ENCODE measurements around the gene RSPO4.

The RSPO4 gene

DNA sequence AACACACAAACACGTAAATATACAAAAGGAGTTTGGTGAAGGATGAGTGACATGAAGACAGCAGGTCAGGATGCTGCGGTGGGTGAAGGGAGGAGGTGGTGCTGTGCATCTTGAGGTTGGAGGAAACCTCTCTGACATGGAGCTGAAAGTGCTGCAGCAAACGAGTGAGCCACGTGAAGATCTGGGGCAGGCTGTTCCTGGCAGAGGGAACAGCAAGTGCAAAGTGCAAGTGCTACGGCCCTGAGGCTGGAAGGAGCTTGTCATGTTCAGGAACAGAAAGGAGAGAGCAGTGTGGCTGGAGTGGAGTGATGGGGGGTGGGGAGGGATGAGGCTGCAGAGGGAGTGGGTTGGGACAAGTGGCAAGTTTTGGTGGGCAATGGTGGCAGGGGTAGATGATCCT lies 61.2 kb downstream of the RSPO4 start:
- no peak for DNase-seq

DNA sequence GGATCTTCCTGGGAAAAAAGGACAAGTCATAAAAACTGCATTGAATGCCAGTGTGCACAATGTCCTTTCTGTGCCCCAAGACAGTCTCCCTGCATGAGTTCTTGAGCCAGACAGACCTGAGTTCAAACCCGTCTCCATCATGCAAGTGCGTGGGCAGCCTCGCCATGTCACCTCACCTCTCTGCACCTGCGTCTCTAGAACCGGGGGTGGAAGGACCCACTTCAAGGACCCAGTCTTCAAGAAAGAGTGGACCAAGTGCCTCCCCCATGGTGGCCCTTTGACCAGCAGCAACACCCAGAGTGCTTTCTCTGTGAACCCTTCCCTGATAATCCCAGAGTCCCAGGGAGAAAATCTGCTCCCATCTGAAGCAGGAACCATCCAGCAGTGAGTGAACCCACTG lies 62.5 kb downstream of the RSPO4 start:
- DNase-seq: no peak

DNA sequence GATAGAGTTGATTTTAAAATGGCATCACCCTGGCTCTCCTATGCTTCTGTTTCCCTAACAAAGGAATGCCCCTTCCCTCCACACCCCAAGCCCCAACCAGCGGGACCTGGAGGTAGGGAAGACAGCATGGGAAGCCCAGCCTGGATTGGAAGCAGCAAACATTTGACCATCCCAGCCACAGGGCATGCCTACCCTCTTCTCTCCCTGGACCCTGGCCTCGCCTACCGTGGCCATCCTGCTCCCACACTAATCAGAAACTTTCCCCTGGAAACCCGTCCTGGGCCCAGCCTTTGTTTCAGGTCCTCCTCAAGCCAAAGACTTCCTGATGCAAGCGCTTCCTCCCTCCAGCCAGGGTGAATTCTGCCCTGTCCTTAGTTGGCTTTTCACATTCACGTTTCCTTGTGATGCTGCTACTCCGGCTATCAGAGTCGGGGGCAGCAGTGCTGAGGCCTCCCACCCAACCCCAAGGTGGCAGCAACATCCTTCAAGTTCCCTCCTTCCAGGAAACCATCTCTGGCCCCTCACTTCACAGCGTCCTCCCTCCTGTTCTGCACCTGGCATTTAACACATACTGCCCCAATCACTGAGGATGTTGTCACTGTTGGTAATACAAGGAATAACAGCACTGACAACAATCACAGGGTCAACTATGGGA lies 67.8 kb downstream of the RSPO4 start:
- no peak for DNase-seq

DNA sequence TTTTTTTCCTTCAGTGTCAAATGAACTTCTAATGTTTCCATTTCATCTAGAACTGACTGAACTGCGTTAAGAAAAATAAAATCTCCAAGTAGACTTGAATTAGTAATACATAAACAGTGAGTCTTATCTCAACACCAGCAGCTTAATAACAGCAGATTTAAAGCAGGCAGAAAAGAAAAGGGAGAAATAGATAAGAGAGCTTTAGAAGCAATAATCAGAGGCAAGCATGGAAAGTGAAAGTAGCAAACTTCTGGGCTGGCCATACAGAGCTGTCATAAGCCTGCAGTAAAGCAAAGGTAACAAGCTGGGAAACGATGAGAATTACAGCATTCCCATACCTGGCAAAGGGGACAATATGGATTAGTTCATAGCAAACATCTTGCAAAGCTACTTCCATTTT lies 69.1 kb downstream of the RSPO4 start:
- DNase-seq: no peak

DNA sequence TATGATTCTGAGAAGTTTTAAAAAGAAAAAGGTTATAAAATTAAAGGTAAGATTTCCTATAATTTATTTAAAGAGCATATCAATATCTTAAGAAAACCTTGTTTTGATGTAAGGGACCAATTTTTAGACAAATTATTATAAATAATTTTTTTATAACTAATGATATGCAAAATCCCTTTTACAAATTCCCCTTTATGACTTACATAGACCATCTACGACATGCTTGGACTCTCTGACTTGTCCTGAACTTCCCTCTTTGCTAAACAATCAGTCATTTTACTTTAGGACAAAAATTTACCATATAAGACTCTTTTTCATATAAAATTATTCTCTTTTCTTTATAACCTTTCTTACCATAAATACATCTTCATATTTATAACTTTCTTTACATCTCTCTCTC lies 70.7 kb downstream of the RSPO4 start:
- no peak for DNase-seq

DNA sequence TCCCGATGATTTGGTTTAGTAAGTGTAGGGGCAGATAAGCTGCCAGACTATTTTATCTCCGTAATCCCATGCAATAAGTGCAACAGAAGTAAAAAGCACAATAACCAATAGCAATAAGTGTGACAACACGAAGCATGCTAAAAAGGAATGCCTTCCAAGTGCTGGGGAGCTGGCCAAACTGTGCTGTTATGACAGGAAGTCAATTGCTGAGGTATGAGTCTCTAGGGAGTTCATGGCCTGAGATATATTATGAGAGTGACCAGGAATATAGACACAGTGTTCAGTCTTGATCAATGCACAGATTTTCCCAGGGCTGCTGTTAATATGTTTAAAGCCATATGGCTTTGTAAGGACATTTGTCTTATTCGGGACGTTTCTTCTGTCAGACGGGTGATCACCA lies 75.4 kb downstream of the RSPO4 start:
- no peak for DNase-seq

DNA sequence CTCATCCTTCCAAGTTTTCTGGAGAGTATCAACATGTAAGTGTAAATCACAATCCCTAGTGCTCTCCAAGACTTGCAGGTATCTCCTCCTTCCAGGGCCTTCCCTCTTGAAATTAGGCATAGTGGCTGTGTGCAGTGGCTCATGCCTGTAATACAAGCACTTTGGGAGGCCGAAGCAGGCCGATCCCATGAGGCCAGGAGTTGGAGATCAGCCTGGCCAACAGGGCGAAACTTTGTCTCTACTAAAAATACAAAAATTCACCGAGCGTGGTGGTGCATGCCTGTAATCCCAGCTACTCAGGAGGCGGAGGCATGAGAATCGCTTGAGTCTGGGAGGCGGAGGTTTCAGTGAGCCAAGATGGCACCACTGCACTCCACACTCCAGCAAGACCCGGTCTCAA lies 76.6 kb downstream of the RSPO4 start:
- no peak for DNase-seq

DNA sequence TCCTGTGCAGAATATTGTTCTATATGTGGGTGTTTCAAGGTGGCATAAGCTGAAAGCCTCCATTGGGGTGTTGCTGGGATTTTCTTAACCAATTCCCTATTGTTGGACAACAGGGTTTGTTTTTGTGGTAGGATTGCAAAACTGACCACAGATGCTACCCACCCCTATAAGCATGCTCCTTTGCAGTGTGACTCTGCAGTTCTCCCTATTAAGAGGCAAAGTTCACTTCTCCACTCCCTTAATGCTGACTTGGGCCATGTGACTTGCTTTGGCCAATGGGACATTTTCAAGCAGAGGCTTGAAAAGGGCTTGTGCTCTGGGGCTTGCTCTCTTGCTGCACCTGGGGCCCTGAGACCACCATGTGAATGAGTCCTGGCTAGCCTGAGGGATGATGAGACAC lies 77.5 kb downstream of the RSPO4 start:
- DNase-seq: no peak

DNA sequence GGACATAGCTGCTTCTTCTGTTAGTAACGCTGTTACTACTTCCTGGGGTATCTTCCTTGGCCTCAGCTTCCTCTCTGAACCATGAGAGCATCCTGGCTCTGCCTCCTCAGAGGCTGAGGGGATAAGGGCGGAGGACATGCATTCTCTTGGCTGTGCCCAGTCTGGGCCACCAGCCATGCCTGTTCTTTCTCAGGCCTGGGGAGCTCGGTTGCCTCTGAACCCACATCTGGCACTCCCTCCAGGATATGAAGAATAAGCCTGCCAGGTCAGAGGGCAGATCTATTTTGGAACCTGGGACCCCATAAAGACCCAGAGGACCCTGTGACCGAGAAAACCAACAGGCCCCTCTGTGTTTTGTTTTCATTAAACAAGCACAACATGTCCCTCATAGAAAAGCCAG lies 79.3 kb downstream of the RSPO4 start:
- DNase-seq: no peak

DNA sequence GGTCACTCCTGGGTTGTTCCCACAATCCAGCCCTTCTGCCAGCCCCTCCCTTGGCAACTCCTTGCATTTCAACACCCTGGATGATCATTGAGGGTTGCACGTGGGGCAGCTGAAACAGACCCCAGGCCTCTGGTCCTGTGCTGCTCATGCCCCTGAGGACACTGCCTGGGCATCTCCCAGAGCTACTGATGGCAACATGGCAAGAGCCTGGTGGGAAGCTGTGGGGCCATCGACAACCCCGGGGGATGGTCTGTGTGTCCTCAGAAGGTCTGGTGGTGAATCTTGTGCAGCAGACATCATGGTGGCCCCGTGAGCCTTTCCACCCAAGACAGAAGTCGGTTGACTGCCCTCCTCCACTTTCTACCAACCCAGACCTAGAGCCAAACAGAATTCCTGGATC lies 81.0 kb downstream of the RSPO4 start:
- no peak for DNase-seq

DNA sequence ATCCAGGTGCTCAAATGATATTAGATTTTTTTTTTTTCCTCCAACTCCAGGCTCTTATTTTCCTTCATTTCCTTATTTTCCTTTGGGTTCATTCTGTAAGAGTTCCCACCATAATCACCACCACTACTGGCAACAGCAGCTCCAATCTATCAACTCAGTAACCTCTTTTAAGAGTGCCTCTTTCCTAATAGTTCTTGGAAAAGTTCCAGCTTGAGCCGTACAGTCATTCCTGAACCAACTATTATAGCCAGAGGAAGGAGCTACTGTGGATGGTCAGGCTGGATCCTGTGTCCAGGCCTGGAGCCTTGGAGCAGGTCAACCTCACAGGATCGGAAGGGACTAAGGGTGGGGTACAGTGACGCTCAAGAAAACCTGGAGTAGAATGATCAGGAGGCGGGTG lies 81.8 kb downstream of the RSPO4 start:
- DNase-seq: no peak

DNA sequence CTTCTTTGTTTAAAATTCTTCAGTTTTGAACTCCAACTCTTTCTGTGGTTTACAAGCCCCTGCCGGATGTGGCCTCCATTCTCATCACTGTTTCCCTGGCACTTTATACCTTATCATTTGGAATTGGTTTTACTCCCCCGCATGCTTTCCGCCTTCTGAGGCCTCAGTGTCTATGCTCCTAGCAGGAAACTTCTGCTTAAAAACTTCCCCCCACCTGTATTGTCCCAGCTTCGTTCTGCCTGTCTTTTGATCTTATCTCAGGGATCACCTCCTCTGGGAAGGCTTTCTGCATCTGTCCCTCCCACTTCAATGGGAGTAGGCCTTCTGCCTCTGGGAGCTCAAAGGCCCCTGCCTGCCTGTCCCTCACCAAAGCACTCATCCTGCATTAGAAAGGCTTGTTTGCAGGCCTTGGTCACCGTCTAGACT lies 82.6 kb downstream of the RSPO4 start:
- no peak for DNase-seq

DNA sequence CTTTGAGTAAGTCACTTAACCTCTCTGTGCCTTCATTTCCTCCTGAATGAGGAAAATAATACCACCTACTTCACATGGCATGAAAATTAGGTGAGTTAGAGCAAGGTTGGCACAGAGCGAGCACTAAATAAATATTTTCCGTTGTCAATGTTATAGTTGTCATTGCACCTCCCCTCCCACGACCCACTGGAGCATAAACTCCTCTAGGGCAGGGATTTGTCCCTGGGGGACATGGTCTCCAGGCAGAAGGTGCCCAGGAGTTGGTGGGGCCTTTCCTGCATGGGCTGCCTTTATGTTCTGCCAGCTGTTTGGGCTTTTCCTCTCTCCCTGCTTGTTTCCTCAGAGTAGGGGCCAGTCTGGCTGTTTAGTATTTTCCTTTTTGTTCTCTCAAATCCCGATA lies 84.7 kb downstream of the RSPO4 start:
- DNase-seq: no peak

DNA sequence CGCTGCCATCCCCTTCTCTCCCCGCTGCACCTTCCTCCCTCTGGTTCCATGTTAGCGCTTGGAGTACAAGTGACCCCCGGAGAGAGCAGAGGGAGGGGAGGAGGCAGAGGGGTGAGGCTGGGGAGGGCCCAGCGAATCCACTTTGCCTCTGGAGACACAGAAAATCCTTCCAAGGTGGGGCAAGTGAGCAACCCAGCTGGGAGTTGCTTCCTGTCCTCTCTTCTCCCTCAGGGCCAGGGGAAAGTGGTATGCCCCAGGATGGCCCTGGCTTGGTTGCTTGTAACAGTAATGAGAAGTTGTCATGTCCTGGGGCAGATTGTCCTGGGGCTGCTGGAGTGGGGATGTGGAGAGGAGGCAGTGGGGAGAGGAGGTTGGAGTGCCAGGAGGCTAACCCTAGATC lies 85.3 kb downstream of the RSPO4 start:
- DNase-seq: no peak

DNA sequence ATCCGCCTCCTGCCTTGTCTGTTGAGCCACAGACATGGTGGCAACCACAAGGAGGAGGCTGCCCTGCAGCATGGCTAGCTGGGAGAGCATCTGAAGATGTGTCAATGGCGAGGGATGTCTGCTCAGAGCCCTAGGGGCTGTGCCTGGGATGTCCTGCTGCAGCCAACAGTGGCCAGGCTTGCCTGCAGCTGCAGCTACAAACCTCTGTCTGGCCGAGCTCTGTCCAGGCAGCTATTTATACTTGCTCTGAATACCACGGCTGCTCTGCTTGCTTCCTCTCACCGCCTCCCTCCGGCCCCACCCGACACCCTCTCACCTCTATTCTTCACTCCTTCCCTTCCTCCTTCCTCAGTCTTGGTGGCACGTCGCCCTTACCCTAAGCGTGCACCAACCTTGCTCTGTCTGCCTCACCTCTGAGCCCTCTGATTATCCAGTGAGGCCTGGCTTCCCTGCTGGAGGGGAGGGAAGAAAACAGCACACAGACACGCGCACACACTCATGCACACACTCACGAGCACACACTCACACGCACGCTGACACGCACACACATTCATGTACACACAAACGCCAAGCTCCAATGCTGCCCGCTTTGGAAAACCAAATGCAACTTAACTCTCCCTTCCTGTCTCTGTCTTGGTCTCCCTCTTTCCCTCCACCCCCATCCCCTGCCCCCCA lies 85.8 kb downstream of the RSPO4 start, which contains the start of gene ANGPT4:
TSS of gene ANGPT4 (minus strand) at position 210 of the 675 bp plus-strand sequence. CDS start at position 90, 120 bp downstream.
- DNase-seq: no peak

DNA sequence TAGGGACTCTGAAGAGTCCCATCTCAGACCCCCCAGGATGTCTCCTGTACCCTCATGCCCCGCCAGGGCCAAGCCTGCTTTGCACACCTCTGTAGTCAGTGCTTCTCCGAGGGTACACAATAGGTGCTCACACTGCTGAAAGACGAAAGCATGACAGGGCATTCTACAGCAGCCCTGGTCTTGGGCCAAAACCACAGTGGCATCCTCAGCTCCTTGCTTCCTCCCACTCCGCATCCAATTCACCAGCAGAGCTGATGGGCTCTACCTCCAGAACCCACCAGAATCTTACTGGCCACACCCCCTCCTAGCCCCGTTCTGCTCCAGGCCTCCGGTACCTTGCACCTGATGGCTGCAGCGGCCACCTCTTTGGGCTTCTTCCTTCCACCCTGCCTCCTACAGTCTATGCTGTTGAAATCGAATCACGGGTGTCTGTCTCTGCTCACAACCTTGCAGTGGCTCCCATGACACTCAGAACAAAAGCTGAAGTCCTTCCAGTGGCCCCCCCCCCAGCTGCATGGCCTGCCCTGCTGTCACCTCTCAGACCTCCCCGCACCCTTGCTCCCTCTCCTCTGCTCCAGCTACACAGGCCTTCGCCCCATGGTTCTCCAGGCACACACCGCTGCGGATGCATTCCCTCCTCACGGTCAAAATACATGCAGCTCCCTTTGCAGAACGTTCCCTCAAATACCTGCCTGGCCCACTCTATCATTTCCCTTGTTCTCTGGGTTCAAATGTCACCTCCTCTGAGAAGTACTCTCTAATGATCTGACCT lies 87.2 kb downstream of the RSPO4 start:
- no peak for DNase-seq

DNA sequence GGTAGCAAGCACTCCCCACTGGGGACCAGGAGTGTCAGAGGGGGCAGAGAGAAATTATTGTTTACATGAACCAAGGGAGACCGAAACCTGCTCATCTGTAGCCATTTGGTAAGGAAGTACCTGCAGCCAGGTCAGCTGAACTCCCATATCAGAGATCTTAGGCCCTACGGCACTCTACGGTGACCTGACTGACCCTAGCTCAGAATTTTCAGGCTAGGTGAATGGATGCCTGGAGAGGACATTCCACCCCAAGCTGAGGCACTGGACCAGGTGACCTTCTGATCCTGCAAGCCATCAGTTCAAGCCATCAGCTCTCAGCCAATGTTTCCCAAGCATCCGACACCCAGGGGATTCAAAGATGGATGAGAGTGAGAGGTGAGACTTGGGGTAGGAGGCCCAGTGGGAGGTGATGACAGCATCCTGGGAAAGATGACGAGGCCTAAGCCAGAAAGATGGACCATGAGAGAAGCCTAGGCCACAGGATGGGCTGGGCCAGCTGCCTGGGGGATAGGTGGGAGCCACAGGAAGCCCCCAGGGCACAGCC lies 88.7 kb downstream of the RSPO4 start:
- no peak for DNase-seq

DNA sequence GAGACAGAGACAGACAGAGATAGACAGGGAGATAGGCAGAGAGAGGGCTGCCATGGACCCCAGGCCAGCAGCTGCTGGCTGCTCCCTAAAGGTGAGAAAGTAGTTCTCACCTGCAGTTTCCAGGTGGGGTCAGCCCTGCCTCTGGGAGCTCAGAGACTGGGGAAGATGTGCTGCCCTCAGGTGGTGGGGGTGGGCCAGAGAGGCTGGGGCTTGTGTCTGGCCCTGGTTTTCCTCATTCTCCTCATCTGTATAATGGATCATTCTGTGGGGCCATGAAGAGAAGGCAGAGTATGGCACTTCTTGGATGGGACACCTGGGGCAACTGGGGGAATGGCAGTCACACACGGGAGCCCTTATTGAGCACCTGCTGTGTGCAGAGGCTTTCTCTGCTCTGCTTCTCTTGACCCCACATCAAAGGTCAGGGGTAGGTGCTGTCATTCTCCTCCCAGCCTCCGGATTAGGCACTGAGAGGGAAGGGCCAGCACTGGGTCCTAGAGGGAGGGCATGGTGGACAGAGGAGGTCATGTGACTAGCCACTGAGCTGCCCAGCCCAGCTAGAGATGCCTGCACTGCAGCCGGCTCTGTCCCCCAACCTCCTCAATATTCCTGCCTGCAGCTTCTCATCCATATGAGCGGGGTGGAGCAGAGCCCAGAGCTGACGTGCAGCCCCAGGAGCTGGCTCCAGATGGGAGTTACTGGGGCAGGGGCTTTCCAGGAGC lies 90.1 kb downstream of the RSPO4 start:
- no peak for DNase-seq

DNA sequence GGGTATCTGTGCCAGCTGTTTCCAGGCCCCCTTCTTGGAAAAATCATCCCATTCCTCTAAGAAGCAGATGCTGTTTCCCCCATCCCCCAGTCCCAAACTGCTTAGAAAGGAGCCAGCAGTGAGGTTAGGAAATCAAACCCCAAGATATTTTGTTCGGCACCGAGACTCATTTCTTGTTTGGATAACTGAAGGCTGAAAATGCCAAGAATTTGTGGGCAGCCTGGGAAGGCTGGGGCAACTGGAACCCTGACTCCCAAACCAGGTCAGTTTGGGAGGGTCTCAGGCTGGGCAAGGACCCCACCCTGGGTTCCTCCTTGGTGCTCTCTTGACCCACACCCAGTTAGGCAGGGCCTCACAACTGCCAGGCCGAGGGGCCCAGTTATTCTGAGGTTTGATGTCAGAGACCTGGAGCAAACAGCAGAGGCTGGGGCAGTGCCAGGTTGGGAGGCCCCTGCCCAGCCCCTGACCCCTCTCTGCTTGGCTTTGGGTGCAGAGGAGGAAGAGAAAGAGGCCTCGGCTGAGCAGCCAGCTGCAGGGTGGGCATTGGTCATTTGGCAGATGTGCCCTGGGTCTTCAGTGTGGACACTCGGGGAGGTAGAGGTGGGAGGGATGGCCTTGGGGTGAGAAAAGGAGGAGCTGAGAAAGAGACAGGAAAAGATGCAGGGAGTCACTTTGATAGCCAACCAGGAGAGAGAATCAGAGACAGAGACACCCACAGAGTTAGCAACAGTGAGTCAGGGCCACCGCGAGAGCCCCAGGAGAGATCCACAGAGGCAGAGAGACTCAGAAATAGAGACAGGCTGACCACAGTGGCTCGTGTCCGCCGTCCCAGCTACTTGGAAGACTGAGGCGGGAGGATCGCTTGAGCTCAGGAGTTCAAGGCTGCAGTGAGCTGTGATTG lies 91.0 kb downstream of the RSPO4 start:
- peak; percentile 7 for DNase-seq

DNA sequence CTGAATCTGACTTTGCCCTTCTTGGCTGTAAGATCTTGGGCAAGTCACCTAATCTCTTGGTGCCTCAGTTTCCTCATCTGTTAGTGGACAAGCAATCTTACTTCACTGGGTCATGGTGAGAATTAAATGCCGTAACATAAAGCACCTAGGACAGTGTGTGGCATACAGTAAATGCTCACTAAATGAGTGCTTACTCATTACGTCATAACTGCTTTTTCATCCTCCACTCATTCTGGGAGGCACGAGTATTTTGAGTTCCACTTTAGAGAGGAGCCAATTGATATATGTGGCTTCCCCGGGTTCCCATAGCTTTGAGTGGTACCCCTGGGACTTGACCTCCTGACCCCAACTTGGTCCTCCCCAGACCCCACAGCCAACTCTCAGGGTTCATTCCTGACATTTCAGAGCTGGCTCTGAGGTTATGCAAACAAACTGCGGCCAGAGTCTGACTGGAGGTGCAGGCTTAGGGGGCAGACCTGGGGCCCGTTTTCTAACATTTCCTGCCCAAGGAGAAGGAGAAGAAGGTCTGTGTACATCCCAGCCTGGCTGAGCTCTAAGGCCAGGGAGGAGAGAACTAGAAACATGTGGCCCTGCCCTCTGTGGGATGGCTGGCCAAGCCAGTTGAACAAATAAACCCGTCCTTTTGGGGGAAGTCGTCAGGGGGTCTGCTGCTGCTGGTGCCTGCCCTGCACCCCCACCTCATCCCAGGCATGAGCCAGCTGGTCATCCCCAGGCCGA lies 91.8 kb downstream of the RSPO4 start:
- DNase-seq: no peak

DNA sequence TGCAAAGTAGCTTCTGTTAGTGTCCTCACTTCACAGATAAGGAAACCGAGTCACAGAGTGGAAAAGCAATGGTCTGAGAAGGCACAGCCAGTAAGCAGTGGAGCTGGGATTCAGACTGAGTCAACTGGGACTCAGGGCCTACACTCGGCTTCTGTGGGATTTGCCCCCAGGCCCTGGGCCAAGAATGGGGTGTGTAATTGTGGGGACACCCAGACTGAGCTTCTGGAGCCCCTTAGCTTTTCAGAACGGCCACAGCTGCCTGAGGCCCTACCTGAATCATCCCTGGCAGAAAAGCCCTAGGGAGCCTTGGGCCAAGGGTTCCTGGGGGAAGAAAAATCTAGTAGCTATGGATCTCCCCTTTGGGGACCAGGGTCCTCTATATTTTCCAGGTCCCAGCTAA lies 92.5 kb downstream of the RSPO4 start:
- DNase-seq: no peak

Data from activated CD4-positive, alpha-beta T cell treated with anti-CD3 and anti-CD28 coated beads for 48 hours (primary cell).